GM19193 (cell line): ENCODE measurements around the gene SAMD4B.
A peak's percentile ranks its signal among the peaks of the same experiment; 100 is the strongest.

Experiments used
- POLR2A ChIP-seq: IDR thresholded peaks from 4 replicates; pipeline ENCODE4 v1.6.1; 2011; ENCODE audit not compliant: insufficient read depth, insufficient read length; ENCODE audit errors: extremely low read depth

The SAMD4B gene

GRCh38 chr19:39425744-39426143, 83.5 kb downstream of the SAMD4B start:
- TF ChIP-seq POLR2A = no peak

- no peak for TF ChIP-seq POLR2A
Observed at GRCh38 chr19:39426170-39426569, 83.9 kb downstream of the SAMD4B start.

- TF ChIP-seq POLR2A = no peak
Observed at GRCh38 chr19:39427707-39428106, 85.5 kb downstream of the SAMD4B start.

GRCh38 chr19:39428283-39429112, 86.3 kb downstream of the SAMD4B start:
- TF ChIP-seq POLR2A = no peak

GRCh38 chr19:39430675-39431593, 88.7 kb downstream of the SAMD4B start:
- TF ChIP-seq POLR2A = no peak

GRCh38 chr19:39432677-39433025, 90.4 kb downstream of the SAMD4B start:
- TF ChIP-seq POLR2A = peak; percentile 29

GRCh38 chr19:39433480-39434079, 91.4 kb downstream of the SAMD4B start:
- TF ChIP-seq POLR2A = peak; percentile 44

GRCh38 chr19:39434123-39435076, 92.2 kb downstream of the SAMD4B start:
- no peak for TF ChIP-seq POLR2A
